GM21367 (cell line): ENCODE data around the gene TAX1BP3.

Source experiments
- ATAC-seq: cut with Tn5 transposase; IDR thresholded peaks from one replicate; pipeline ENCODE4 v1.9.1; 2021; ENCODE audit not compliant: unreplicated experiment

Gene TAX1BP3

DNA sequence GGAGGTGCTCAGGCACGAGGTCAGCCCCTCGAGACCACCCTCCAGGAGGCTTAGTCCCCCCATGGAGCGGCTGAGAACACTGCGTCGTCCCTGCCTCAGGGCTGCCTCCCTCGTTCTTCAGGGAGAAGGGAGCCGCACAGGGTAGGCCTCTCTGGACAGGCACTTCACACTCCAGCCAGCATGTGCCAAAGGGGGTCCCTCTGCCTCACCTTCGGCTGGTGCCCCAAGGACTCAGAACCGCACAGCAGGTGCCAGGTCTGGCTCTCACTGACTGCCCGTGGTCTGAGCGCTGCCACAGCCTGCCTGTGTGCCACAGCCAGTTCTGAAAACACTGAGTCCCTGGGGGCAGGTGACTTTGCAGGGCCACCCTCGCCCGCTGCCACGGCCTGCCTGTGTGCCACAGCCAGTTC is 20.5 kb upstream of the TAX1BP3 start:
- no peak for ATAC-seq

- ATAC-seq = no peak
Observed at GRCh38 chr17:3688027-3688553, 19.7 kb upstream of the TAX1BP3 start.

GRCh38 chr17:3685174-3685573 is 16.8 kb upstream of the TAX1BP3 start:
- ATAC-seq = no peak

DNA sequence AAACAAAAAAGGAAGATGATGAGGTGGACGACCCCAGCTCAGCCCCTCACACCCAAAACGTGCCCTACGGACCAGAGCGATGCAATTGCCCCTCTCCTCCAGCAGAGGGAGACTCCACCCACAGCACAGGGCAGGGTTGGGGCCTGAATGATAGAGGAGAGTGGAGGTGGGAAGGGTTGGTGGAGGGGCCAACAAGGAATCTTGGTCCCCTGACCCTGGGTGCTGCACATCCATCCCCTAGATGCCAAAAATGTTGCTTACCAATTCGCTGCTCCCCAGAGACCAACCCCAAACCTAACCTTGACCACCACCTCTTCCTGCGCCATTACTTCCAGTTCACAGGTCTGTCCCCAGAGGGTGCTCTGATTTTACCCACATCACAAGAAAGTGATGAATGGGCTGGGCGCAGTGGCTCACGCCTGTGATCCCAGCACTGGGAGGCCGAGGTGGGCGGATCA is 14.7 kb upstream of the TAX1BP3 start:
- ATAC-seq = no peak

DNA sequence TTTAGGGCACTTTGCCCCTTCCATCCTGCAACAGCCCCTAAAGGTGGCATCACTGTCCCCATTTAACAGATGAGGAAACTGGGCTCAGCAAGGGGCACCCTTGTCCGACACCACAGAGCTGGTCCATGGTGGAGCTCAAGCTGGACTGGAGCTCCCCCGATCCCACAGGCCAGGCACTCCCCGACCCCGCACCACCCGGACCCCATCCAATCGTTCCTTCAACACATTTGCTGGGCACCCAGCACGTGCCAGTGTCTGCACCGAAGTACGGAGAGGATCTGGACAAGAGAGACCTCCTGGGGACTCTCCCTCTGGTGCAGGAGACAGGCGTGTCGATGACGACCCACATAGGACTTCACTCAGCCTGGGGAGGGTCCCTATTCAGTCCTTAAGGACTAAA is 13.7 kb upstream of the TAX1BP3 start:
- no peak for ATAC-seq

GRCh38 chr17:3681565-3681964 is 13.2 kb upstream of the TAX1BP3 start:
- ATAC-seq = no peak

- no peak for ATAC-seq
Observed at GRCh38 chr17:3681057-3681456, 12.7 kb upstream of the TAX1BP3 start.

- ATAC-seq = no peak
Observed at GRCh38 chr17:3679531-3680126, 11.3 kb upstream of the TAX1BP3 start.

DNA sequence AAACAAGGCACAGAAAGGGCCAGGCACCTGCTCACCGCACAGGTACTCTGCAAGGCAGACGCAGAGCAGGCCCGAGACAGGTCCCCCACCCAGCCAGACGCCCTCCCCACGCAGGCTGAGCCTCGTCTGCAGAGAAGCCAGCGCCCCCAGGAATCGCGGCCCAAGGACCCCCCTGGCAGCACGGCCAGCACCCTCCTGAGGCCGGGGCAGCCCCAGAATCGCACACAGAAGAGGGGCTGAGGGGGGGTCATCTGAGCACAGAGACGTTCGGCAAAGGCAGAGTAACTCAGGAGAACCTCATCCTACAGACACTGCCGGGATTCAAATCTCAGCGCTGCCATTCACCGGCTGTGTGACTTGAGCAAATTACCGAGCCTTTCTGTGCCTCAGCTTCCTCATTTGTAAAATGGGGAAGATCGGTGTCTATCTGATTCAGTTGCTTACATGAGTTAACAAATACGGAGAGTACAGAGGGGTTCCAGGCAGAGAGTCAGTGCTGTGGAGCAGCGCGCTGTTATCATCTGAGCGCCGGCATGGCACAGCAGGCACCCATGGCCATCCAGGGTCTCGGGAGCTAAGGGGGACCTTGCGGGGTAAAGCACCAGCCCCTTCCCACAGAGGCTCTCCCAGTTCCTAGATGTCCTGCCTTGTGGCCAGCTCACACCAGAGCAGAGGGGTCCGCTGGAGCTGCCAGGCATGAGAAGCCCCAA is 10.6 kb upstream of the TAX1BP3 start:
- ATAC-seq = no peak

GRCh38 chr17:3678095-3678820 is 9.9 kb upstream of the TAX1BP3 start:
- no peak for ATAC-seq

- ATAC-seq = no peak
Observed at GRCh38 chr17:3675886-3676285, 7.5 kb upstream of the TAX1BP3 start.

DNA sequence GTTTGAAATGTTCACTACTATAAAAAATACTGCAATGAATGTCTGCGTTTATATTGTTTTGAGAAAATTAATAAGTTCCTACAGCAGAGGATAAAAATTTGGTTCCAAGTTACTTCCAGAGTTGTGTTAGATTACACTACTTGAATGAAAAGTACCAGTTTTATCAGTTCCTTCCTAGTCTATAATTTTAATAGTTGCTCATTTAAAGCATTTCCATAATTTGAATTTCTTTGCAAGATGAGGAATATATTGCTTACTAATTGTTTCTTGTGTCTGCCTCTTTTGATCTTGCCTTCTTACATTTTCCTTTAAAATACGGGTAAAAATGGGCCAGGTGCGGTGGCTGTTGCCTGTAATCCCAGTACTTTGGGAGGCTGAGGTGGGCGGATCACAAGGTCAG is 4.2 kb upstream of the TAX1BP3 start:
- ATAC-seq = no peak

- no peak for ATAC-seq
Observed at GRCh38 chr17:3669548-3669947, 1.2 kb upstream of the TAX1BP3 start.

- no peak for ATAC-seq
Observed at GRCh38 chr17:3669085-3669347, 638 bp upstream of the TAX1BP3 start.

DNA sequence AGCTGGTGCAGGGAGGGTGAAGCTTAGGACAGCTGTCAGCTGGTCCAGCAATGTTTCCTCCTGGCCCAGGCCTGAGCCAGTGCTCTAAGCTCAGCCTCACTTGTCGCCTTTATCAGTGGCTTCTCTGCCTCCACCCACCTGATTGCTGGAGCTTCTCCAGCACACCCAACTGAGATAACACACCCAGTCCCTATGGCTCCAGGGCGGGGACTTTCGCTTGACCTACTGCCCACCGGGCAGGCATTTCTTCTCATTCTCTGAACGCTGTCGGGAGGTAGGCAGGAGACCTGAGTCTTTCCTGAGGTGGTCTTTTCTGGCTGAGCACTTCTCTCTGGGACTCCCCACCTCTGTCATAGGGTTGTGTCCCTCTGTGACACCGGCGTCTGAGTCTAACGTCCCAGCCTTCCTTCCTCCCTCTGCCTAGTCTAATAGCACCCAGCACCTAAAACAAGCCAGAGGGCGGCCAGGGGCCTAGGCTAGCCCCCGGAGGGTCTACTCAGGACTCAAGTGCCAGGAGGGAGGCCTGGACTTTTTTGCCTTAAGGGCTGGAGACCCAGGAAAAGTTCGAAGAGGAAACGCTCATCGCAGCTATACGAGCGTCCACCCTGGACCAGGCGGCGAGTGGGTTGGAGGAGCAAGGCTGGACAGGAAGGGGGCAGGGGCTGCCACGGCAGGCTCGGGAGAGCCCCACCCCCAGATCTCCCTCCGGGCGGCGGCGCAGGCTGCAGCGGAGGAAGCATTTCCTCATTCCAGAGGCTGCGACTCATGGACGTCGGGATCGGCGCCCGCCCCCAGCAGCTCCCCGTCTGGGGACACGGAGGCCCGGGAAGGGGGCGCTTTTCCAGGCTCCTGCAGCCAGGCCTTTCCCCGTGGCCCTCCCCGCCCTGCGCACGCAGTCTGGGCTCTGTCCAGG is 756 bp downstream of the TAX1BP3 start:
- peak; percentile 7 for ATAC-seq

DNA sequence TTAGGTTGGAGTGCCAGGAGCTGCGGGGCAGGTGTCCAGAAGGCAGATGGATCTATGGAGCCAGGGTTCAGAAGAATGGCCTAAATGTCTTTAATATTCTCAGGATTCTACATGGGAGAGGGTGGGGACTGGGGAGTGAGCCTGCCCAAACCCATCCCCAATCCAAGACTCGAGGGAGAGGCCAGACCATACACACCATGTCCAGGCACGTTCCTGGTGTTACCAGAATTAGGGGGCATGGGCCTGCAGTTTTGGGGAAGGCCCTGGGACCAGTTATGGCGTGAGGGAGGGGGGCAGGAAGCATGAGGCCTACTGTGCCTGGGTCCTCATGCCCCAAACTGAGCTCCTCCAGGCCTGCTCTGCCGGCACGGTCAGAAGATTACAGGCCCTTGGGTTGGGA is 1.9 kb downstream of the TAX1BP3 start:
- ATAC-seq = no peak

DNA sequence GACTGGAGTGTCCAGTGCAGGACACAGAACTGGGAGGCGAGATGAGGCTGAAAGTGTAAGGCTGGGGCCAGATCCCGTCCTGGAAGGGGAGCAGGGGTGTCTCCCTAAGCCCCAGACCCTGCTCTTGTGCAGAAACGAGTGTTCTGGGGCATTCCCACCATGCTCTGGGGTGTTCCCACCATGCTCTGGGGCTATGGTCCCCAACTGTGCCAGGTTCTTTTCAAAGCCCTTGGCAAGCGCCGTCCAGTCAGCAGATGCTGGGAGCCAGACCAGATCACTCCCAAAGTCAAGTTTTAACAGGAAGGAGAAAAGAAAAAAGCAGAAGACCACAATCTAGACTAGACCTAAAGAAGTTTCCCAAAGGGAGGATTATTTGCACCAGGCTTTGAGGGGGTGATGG is 2.5 kb downstream of the TAX1BP3 start:
- no peak for ATAC-seq

DNA sequence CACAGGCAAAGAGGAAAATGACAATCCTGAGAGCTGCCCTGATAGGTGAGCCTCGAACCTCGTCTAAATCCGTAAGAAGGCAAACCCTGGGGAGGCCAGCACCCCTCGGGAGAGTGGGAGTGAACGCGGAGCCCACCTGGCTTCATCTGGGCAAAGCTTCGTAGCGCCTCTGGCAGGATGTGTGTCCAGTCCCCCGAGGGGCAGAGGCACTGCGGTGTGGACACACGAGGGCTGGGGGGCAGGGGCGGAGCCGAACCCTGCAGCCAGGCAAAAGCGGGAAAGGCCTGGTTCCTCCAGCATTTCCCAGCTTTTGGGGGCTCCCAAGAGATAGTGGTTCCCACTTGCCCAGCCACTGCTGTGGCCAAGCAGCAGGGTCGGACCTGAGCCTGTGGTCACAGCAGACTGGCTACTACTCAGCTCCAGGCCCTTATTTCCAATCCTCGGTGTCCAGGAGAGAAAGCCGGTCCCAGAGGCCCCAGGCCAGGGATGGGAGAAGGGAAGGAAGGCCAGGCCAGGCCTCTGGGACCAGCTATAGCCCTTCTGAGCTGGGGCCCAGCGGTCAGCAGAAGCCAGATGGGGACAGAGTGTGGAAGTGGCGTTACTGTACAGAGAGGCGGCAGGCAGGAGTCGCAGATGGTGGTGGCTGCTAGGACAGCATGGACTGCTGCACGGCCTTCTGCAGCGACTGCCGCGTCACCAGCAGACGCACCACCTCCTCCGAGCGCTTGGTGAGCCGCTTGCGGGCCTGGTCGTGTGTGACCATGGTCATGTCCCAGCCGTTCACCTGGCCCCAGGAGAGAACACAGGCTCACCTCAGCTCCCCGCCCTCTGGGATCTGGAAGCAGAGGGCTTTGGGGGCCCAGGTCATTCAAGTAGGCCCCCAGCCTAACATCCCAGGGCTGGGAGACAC is 5.0 kb downstream of the TAX1BP3 start:
- no peak for ATAC-seq

- ATAC-seq = no peak
Observed at GRCh38 chr17:3660311-3660891, 8.0 kb downstream of the TAX1BP3 start.
